NCI-H526 treated with DMSO at 0.1 percent for 48 hours (cell line): Measurements from ENCODE around the gene RAC3.

ENCODE experiments used
- DNase-seq: peaks from one replicate; lab custom pipeline; 2025; lab: John Stamatoyannopoulos, UW

The RAC3 gene

GRCh38 chr17:81999587-81999975, 31.9 kb upstream of the RAC3 start:
- no peak for DNase-seq

DNA sequence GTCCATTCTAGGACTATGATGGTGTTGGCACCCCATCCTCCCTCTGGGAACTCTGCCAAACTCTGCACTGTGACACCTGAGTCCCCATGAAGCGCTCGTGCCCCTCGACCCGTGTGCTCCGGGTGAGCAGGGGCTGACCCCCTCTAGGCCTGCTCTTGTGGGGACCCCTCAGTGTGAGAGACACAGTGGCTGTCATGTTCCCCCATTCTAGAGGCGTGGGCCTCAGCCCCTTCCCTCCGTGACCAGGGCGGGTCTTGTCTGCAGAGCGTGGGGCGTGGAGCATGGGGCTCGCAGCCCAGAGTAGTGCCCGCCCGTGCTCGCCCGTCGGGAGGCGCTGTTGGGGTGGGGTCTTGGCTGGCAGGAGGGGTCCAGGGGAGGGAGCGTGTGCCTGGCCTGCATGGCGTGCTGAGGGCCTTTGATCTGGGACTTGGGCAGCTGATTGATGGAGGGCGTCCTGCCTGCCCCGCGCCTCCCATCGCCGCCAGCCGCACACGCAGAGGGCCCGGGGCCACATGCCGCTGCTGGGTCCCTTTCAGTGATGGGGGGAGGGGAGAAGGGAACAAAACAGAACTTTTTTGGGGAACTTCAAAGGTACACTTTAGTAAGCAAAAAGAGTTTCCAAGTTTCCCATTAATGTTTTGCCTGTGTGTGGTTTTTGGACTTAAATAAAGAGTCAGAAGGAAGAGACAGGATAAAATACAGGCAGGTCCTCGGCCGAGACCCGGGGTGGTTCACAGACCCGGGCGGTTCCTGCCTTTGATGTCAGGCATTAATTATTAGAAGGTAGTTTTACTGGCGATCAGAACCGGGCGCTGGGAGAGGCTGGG, 31.3 kb upstream of the RAC3 start:
- no peak for DNase-seq

GRCh38 chr17:82000803-82001570, 30.5 kb upstream of the RAC3 start:
- DNase-seq, result no peak

- DNase-seq, result no peak
Measured at GRCh38 chr17:82001571-82002056, 29.9 kb upstream of the RAC3 start.

GRCh38 chr17:82003411-82004381, 27.8 kb upstream of the RAC3 start:
- DNase-seq, result no peak

- no peak for DNase-seq
Measured at GRCh38 chr17:82004517-82005455, 26.7 kb upstream of the RAC3 start.

DNA sequence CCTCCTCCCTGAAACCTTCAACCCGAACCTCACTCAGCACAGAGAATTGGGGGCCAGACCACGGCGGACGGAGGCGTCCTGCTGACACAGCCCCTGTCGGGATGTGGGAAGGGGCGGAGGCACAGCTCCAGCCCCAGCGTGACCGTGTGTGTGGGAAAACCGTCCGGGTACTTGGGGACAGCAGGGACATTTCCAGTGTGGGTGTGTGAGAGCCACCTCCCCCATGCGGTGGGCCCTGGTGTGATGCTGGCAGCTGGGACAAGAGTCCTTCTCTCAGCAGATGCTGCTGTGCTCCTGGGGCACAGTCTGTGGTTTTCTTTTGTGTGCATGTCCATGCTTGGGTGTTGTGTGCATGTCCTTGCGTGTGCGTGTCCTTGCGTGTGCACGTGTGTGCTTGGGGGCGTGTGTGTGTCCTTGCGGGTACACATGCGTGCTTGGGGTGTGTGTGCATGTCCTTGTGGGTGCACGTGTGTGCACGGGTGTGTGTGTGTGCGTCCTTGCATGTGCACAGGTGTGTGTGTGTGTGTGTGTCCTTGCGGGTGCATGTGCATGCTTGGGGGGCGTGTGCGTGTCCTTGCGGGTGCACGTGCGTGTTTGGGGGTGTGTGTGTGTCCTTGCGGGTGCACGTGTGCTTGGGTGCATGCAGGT, 25.7 kb upstream of the RAC3 start:
- DNase-seq, result no peak

DNA sequence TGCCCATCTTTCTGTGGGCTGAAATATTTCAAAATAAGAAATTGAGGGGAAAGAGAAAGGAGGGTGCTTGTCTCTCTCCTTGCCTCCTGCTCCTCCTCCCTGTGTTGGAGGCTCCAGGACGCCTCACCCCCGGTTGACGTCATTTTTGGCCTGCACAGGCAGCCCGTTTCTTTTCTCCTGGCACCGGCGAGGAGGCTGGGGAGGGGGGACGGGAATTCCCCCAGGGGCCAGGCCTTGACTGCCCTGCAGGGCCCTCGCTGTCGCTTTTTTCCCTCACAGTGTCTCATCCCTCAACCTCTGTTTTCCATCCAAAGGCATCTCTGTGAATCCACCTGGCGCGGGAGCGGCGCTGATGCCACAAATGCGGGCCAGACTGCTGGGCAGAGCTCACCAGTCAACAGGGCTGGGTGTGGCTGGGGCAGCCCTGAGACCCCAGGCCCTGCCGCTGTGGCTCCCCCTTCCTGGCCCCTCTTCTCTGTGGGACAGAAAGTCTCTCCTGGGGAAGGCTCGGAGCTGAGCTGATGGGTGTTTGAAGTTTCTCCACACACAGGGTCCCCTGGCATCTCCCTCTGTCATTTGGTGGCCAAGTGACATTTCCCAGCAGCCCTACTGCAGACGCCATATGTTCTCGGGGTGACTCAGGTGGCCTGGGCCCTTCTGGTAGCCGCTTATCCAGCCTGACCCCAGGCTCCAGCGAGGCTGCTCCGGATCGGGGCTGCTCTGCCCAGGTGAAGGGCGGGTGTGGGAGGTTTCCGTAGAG, 24.8 kb upstream of the RAC3 start:
- DNase-seq, result no peak

DNA sequence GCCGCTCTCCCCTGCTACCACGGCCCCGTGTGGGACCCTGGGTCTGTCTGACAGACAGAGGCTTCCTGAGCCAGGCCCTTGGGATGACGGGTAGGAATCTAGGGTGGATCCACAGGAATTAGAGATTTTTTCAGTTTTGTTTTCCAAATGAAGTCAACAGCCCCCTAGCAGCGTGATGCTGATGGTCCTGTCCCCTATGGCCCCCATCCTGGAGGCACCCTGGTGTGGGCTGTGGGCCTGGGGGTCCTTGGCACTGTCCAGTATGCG, 24.3 kb upstream of the RAC3 start:
- no peak for DNase-seq

DNA sequence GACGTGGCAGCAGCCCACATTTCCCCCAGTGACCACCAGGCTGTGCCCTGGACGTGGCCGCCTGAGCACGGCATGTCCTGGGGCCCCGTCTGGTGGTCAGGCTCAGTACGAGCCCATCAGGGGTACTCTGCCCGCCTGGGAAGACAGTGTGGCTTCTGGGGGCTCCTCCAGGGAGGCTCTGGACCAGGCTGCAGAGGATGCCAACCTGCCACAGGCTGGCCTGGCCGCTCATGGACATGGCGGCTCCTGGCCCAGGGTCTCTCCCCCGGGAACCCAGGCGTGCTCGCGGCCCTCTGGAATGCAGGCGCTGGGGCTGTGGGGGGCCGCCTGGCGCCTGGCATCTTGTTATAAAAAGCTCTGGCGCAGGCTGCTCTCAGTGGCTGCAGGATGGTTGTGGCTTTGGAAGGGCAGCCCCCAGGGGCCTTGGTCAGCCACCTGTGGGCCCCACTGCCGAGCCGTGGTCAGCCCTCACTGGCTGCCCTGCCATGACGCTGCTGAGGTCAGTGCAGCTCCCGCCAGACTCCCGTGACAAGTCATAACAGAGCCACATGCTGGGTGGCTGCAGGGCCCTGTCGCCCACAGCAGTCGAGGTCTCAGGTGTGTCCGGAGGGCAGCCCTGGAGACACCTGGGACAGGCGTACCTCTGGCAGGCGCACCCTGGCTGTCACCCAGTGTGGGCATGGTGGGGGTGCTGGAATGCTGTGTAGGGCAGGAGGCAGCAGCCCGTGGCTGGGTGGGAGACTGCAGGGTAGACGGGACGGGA, 23.8 kb upstream of the RAC3 start:
- DNase-seq, result no peak

GRCh38 chr17:82008258-82008940, 23.1 kb upstream of the RAC3 start:
- DNase-seq, result no peak

DNA sequence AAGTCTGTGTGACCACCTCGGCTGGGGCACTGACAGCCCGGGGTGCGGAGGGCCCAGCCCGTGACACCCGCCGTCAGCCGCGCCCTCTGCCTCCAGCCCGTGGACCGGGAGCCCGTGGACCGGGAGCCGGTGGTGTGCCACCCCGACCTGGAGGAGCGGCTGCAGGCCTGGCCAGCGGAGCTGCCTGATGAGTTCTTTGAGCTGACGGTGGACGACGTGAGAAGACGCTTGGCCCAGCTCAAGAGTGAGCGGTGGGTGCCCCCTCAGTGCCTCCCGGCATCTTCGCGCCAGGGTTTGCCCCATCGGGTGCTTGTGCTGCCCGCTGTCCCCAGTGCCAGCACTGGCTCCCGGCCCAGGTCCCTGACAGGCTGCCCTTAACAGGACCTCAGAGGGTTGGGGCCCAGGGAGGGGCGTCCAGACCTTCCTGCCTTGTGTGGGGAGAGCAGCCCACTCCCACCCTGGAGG, 22.5 kb upstream of the RAC3 start:
- no peak for DNase-seq

GRCh38 chr17:82009413-82009812, 22.1 kb upstream of the RAC3 start:
- no peak for DNase-seq

- DNase-seq, result no peak
Measured at GRCh38 chr17:82010575-82011525, 20.6 kb upstream of the RAC3 start.

- DNase-seq, result no peak
Measured at GRCh38 chr17:82011617-82012187, 19.8 kb upstream of the RAC3 start.

GRCh38 chr17:82012261-82012639, 19.2 kb upstream of the RAC3 start:
- DNase-seq, result no peak
